Epidermal melanocyte (primary cell): Measurements from ENCODE around the gene COL27A1.

ENCODE experiments used
- DNase-seq: peaks from one replicate; pipeline ENCODE4 v3.0.0; 2011; ENCODE audit warnings: low spot score; ENCODE audit not compliant: insufficient read length

Gene COL27A1

DNA sequence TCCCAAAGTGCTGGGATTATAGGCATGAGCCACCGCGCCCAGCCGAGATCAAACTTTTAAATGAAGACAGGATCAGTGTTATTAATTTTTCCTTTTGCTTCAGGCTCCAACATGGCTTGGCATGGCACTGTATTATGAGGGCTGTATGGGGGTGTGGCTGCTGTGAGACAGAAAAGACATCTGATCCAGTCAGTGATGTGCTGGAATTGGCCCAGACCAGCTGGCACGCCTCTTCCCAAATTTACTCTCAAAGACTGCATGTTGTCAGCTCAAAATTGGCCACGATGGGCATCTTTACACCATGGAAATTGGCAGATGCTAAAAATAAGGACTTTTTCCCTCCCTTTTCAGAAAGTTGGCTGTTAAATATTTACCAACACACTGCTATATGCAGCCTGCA, 12.1 kb upstream of the COL27A1 start:
- no peak for DNase-seq

DNA sequence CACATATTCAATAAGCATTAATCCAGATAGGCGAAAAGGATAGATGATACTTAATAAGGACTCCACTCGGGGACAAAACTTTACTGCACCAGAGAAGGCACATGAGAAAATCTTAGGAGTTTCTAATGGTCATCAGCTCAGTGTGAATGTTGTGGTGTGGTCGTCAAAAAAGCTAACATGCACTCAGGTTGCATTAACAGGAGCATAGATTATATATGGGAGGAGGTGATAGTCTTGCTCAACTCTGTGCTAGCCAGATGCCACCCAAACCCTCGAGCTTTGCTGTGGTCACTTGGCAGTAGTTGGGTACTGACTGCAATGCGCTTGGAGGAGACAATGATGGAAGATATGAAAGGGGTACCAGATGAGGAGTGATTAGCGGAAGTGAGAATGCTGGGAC, 8.6 kb upstream of the COL27A1 start:
- DNase-seq, result no peak

DNA sequence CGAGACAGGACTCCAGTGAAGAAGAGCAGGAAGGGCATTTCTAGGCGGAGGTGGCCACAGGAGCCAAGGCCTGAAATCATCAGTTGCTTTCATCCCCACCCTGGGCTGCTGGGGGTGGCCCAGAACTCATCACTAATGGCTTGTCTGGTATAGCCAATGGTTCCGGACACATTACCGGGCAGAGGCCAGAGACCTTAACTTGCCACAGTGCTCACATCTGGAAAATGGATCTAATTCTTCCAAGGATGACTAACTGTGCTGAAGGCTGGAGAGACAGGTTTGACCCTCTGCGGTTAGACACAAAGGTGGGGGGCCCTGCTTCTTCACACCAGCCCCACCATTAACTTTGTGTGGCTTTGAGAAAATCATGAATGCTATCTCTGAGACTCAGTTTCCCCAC, 6.2 kb upstream of the COL27A1 start:
- DNase-seq, result no peak

DNA sequence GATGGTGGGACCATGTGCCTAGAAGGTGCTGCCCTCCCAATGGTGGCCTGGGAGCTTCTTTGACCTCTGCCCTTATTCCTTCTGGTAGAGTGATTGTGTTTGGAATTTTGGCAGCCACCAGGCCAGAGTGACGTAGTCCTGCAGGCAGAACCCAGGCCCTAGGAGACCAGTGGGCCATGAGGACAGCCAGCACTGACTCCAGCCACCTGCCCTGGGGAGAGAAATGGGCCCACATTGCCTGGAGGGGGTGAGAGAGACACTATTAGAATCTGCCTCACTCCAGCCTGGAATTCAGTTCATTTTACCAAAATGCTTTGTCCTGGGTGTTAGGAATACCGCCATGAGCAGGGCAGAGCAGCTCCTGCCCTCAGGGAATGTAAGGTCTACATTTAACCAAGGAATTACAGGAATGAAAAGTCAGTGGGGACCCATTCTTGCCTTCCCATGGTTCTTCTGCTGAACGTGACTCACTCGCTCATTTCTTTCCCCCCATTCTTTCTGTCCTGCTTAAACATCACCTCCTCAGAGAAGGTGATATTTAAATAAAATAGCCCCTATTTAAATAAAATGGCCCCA, 5.5 kb upstream of the COL27A1 start:
- DNase-seq, result no peak

DNA sequence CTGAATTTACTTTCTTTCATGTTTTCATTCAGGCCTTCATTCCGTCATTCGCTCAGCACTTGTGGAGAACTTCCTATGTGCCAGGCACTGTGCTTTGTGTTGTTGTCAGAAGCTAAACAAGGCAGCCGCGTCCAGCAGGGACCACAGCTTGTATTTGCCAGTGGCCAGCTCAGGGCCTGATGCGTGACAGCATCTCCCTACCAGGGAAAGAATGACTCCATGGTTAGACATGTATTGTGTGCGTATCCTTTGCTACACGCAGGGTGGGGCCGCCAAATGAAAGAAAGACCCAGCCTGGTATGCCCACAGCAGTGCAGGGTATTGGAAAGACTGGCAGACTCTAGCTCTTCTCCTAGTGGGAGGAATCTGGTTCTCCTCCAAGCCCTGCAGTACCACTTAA, 4.7 kb upstream of the COL27A1 start:
- DNase-seq, result no peak

DNA sequence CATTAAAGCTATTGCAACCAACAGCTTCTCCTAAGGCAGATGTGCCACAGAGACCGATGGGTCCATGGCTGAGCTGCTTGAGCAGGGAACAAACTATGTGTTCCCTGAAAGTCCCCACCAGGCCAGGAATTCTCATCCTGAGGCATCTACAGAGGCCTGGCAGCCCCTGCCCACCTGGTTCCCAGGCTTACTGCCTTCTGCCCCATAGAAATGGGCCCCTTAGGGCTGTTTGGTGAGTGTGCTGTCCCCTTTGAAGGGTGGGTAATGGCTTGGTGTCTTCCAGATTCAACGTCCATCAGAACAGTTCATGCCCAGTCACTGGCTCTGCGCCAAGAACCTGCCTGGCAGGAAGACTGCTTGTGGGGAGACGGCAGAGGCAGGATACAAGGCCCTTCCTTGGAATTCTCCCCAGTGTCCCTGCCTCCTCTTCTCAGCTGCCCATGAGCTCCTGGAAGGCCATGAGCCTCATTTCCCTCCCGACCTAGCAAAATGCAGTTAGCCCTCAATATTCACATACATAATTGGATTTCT, 3.8 kb upstream of the COL27A1 start:
- DNase-seq, result no peak

DNA sequence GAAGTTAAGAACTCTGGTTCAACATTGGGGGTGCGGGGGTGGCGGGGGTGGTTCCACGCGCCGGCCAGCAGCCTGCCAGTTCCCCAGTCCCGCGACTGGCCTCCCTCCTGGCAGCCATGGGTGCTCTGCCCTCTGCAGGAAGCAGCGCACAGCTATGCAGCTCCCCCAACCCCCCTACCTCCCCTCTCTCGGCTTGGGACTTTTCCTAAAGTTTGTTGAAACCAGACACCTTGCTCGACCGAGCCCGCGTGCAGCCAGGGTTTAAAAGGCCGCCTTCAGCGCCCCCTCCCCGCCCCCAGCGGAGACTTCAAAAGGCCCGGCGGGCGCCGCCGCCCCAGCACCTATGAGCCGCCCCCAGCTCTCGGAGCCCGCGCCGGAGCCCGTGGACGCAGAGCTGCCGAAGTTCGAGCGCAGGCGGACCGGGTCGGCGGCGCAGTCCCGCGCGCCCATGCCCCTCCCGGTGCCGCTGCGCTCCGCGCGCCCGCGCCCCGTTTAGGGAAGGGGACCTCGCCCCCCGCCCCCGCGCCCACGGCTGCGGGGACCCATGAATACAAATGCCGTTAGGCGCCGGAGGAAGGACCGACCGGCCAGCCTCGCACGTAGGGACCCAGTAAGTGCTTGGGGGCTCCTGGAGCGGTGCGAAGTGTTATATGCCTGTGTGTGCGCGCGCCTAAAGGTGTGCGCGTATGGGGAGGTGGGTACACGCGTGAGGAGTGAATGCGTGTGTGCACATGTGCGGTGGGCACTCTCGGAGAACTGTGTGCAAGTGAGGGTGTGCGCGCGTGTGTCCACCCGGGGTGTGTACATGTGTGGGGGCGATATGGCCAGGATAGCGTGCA, 1.4 kb upstream of the COL27A1 start:
- peak; percentile 34 for DNase-seq

DNA sequence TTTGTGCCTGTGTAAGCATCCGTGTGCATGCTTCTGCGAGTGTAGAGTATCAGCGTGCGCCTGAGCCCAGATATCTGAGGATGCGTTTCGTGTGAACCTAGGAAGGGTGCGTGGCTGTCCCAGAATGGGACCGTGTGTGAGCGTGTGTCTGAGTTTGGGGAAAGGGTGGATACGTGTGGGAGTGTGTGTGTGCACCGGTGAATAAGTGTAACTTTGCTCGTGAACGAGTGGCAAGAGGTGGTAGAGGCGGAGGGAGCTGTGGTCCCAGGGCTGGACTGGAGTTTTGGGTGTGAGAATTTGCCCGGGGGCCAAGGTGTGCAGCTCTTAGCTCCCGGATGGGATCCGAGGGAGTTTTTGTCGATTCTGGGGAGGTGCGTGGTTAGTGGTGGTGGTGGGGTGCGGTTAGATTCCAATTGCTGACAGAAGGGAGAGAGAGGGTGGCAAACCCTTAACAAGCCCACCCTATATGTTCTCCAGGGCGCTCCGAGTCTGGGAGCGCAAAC, 686 bp upstream of the COL27A1 start:
- DNase-seq, result no peak

DNA sequence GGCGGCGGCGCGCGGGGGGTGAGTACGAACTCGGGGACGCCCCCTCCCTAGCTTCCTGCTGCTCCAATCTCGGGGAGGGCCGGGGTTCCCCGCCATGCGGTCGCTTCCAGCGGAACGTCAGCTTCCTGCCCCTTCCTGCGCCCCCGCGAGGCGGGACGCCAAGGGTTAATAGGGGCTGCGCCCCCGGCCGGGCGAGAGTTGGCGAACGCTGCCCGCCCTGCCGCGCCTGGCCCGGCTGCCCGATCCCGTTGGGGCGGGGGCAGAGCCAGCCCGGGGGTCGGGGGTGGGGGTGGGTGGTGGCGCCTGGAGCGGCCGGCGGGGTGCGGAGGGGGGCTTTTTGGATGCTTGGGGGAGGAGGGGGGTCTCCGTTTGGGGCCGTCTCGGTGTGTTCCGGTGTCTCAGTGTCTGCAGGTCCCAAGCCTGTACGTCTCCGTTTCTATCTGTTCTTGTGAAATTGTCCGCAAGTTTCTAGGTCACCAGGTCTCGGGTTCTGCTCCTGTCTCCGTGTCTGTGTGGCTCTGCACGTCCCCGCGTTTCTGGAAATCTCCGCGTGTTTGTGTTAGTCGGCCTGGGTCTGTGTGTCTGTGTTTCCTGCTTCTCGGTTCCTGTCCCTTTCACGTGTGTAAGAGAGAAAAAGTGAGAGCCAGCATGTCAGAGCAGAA, 789 bp downstream of the COL27A1 start:
- no peak for DNase-seq

DNA sequence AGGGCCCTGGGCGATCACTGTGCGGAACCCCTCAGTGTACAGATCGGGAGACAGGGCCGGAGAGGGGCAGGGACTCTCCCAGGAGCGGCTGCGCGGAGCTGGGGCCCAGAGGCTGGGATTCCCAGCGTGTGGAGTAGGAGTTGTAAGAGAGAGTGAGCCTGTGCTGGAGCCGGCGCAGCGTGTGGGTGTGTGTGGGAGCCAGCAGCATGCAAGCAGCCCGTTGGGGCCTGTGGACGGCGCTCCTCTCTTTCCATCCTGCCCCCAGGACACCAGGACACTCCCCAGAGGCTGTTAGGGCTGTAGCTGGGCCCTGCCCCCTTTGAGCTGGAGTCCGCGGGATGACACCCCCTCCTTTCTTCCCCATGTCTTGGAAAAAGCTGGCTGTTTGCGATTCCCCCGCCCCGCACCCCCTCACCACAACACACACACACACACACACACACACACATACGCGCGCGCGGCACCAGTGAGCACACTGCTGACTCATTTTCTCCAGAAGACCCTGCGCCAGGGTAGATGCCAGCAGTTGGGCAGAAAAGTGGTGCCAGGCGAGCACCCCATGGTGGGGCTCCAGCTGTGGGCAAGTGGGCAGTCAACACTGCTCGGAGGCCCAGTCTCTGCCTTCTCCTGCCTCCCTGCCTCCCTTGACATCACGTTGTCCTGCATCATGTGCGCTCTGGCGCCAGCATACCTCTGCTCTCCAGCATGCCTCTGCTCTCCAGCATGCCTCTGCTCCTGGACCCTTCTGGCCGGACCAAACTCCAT, 1.5 kb downstream of the COL27A1 start:
- peak; percentile 54 for DNase-seq

DNA sequence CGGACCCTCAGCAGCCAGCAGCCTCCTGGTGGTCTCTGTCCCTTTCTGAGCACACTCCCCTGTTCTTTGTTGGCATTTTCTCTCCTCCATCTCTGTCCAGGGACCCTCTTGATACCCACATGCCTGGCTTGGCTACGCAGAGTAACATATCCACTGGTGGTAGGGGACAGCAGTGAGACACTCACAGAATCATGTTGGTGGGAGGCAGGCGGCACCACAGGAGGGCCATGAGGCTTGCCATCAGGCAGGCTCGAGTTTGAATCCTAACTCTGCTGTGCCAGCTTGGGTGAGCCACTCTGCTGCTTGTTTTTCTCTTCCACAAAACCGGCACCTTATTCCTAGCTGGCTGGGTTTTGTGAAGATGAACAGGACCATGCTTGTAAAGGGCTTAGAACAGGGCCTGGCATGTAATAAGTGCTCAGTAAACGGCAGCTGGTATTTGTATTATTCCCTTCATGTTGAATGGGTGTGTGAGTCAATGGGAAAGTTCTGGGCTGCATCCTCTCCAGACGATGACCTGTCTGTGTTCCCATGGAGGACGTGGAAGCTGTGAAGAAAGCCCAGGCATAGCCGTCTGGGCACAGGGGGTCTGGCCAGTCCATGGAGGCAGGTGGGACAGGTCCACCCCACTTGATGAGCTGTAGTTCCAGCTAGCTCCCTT, 2.3 kb downstream of the COL27A1 start:
- DNase-seq, result no peak

DNA sequence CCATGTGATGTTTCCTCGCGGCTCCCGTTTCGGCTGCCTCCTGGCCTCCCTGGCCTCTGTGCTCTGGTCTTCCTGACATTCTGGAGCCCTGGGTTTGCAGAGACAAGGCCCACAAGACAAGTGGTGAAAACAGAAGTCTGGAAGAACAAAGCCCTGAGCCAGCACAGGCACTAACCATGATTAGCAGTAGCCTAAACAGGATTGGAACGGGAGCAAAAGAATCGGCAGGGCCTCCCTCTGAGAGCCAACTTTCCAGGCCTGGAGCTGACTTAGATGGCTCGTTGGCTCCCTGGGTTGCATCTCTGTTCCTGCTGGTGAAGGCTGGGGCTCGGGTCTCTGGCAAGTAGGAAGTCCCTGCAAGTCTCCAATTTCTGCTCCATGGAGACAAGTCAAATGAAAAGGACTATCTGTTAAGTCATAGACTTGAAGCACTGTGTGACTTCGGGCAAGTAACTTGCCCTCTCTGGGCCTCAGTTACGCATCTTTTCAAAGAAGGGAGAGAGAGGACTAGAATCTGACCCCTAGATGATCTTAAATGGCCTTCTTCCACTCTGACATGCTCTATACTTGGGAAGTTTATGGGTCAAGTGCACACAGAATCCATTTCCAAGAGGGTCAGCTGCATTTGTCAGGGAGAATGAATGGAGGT, 3.3 kb downstream of the COL27A1 start:
- no peak for DNase-seq

DNA sequence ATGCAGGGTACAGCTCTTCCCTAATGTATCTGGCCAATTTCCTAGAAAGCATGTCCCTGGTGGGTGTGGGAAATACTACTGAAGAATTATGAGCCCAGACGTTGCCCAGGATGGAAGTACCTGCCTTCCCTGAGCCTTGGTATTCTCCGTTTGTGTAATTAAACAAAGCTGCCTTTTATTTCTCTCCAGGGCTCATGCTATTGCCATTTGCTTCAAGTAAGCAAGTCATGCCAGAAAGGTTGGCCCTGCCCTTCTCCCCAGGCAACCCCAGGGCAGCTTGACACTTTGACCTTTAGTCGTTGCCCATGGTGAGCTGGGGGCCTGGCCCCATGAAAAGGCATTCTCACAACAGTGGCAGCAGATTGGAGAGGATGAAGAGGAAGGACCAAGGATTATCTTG, 4.4 kb downstream of the COL27A1 start:
- no peak for DNase-seq

DNA sequence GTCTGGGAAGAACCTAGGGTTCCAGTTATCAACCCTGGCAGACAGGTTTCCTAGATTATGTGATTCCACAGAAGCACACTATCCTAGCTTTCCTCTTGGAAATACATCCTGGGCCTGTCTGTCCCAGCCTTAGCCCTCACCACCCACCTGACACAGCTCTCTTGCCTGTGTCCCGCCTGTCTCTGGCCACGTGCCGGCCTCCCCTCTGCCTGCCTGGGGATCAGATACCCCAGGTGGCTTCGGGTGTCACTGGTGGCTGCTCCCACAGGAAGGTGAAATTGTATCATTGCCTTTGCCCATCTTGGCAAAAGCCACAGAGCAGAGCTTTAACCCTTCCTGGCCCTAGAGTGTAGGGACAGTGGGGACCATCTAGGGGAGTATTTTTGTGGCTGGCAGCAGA, 6.2 kb downstream of the COL27A1 start:
- no peak for DNase-seq

DNA sequence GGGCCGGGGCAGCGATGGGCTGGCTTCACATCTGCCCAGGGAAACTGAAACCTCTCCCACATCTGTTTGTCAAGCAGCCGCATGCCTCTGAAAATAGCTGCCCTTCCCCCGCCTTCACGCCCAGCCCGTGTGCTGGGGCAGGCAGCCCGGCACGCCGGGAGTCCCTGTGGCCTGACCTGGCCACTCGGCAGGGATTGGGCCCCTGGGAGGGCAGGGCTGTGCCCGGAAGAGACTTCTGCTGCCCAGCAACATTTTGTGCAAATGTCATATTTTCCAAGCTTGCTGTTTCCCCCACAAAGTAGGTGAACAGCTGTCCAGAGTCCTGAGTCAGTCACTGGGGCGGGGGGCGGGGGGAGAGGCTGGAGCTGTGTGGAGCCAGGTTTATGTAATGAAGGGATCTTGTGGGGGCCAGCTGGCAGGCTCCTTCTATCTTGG, 8.2 kb downstream of the COL27A1 start:
- DNase-seq, result peak; percentile 70

DNA sequence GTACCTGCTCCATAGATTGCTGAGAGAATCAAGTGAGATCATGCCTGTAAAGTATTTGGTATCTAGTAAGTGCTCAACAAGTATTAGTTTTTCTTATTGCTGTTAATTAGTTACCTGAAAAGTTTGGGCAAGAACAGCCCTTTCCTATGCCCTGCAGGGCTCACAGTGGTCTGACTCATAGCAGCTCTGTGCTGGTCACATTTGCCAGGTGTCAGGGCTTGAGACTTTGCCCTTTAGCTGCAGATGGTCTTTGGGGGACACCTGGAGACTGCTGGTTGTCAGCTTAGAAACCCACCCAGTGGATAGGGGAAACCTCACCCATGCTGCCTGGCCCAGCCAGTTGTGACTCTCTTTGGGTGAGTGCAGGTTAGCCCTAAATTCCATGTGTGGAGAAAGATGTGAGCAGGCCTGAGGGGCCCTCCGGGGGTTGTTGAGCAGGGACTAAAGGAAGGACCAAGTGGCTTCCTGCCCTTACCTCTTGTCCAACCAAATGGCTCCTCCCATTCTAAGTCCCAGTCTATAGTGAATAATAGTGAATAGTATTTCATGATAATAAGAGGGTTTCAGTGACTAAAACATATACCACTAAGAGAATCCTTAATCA, 9.0 kb downstream of the COL27A1 start:
- no peak for DNase-seq

DNA sequence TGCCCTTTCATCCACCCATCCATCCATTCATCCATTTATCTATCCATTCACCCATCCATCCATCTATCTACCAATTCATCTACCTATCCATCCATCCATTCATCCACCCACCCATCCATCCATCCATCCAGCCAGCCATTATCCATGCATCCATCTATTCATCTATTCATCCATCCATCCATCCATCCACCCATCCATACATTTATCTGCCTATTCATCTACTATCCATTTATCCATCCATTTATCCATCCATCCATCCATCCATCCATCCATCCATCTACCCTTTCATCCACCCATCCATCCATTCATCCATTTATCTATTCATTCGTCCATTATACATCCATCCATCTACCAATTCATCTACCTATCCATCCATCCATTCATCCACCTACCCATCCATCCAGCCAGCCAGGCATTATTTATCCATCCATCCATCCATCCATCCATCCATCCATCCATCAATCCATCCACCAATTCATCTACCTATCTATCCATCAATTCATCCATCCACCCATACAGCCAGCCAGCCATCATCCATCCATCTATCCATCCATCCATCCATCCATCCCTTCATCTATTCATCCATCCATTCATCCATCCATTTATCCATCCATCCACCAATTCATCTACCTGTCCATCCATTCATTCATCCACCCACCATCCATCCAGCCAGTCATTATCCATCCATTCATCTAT, 10.2 kb downstream of the COL27A1 start:
- no peak for DNase-seq

DNA sequence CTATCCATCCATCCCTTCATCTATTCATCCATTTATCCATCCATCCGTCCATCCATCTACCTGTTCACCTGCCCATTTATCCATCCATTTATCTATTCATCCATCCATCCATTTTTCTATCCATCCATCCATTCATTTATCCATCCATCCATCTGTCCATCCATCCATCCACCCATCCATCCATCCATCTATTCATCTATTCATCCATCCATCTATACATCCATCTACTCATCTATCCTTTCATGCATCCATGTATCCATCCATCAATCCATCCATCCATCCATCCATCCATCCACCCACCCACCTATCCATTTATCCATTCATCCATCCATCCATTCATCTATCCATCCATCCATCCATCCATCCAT, 10.8 kb downstream of the COL27A1 start:
- no peak for DNase-seq
